Measurements from ENCODE around the gene MLST8. TPM values are rescaled to one million over a fixed set of nuclear protein-coding genes. Genes with fewer than 3 reads are reported as not detected.
A peak's percentile ranks its signal among the peaks of the same experiment; 100 is the strongest.

The MLST8 gene
- total RNA-seq, 1 donor: 30.8 TPM

- no peak for TF ChIP-seq CTCF (IDR thresholded peaks at IDR 0.05; ENCODE audit: insufficient read depth, low read length)
- H3K4me3 ChIP-seq (ENCODE audit: low read depth, low read length): no peak overlapping the region
- DNase-seq (ENCODE audit: low read depth): no peak
Observed at GRCh38 chr16:2211923-2212347, 6.7 kb downstream of the MLST8 start.

DNA sequence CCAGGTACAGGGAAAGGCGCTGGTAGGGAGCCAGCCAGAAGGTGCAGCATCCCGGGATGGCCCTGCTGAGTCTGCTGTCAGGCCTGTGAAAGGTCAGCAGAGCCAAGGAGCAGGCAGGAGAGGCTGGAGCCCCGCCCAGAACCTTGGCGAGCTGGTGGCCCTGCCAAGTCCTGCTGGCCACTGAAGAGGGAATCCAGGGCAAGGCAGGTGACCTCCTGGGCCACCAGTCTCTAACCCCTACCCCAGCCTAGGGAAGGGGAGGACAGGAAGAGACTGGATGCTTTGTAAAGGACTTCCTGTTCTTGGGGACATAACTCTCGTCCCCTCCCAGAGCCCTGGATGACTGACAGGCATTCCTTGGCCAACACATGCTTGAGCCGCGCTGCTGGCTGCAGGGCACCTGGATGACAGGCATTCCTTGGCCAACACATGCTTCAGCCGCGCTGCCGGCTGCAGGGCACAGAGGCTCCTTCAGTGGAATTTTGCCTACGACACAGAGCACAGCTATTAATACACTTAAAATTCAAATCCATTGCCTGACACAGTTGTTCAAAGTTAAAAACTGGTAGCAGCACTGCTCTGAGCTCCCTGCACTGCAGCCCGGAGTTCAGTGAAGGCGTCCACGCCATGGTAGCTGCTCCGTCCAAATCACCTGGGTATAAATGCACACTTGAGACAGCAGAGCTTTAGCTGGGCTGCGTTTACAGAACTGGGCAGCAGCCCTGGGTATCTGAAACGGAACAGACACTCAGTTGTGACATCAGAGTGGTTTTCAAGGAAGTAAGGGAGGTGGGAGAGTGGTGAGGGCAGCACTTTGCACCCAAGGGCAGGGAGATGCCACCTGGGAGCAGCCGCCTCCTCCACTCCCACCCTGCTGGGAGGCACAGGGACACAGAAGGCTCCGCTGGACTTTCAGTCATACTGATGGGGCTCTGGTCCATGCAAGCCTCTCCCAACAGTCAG is 7.4 kb downstream of the MLST8 start:
- peak overlapping the region; percentile 74 for H3K4me3 ChIP-seq (ENCODE audit: low read depth, low read length)
- no peak for DNase-seq (ENCODE audit: low read depth)
- TF ChIP-seq CTCF (IDR thresholded peaks at IDR 0.05; ENCODE audit: insufficient read depth, low read length): no peak

- no peak for DNase-seq (ENCODE audit: low read depth)
- H3K4me3 ChIP-seq (ENCODE audit: low read depth, low read length): peak overlapping the region; percentile 74
- no peak for TF ChIP-seq CTCF (IDR thresholded peaks at IDR 0.05; ENCODE audit: insufficient read depth, low read length)
Observed at GRCh38 chr16:2213817-2214718, 8.8 kb downstream of the MLST8 start.

- H3K4me3 ChIP-seq (ENCODE audit: low read depth, low read length): peak within 1 kb of the TSS; percentile 80
- no peak for DNase-seq (ENCODE audit: low read depth)
- TF ChIP-seq CTCF (IDR thresholded peaks at IDR 0.05; ENCODE audit: insufficient read depth, low read length): no peak
Observed at GRCh38 chr16:2214719-2214968, 9.4 kb downstream of the MLST8 start, which contains the start of gene PGP. PGP (minus strand) TSS chr16:2214840; CDS start chr16:2214777, 63 bp downstream.

DNA sequence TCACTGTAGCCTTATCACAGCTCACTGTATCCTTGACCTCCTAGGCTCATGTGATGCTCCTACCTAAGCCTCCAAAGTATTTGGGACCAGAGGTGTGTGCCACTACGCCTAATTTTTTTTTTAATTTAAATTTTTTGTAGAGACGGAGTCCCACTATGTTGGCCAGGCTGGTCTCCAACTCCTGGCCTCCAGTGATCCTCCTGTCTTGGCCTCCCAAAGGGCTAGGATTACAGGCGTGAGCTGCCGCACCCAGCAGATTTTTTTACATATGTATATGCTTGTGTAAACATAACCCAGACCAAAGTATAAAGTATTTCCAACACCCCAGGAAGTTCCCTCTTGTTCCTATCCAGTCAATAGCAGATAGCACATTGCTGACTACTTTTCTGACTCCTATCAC is 11.1 kb downstream of the MLST8 start:
- H3K4me3 ChIP-seq (ENCODE audit: low read depth, low read length): no peak overlapping the region
- TF ChIP-seq CTCF (IDR thresholded peaks at IDR 0.05; ENCODE audit: insufficient read depth, low read length): no peak
- no peak for DNase-seq (ENCODE audit: low read depth)

GRCh38 chr16:2223221-2223941 is 18.1 kb downstream of the MLST8 start, which contains the start of gene E4F1:
E4F1 (plus strand) TSS chr16:2223591; CDS start chr16:2223614, 23 bp downstream.
- TF ChIP-seq CTCF (IDR thresholded peaks at IDR 0.05; ENCODE audit: insufficient read depth, low read length): no peak
- DNase-seq (ENCODE audit: low read depth): peak; percentile 99
- peak within 1 kb of the TSS; percentile 90 for H3K4me3 ChIP-seq (ENCODE audit: low read depth, low read length)
